Head of caudate nucleus (tissue), 42 donors: ENCODE data around the gene TFAP2E.

Source experiments
- DNase-seq, 42 donors: peaks; one replicate each; pipeline versions ENCODE4 v3.0.0 to v3.0.0-alpha.2; 2020 to 2021; ENCODE audit warnings: mixed read lengths in 7 of 42
- intact Hi-C: fragments of 100-400 bp; cut with DNase I; formaldehyde crosslinking; loops from one replicate; pipeline ENCODE4 v1.15.0; 2022

Gene TFAP2E

GRCh38 chr1:35619237-35620121 is 46.4 kb downstream of the TFAP2E start:
- intact Hi-C loops: no loop called here

GRCh38 chr1:35622510-35623178 is 49.5 kb downstream of the TFAP2E start:
- DNase-seq: no peak
- intact Hi-C loops: no loop called here

More at GRCh38 chr1:35619237-35620121, 46.4 kb downstream of the TFAP2E start:
- no peak for DNase-seq

GRCh38 chr1:35623832-35624231 is 50.7 kb downstream of the TFAP2E start:
- intact Hi-C loops: no loop called here
- DNase-seq: no peak

DNA sequence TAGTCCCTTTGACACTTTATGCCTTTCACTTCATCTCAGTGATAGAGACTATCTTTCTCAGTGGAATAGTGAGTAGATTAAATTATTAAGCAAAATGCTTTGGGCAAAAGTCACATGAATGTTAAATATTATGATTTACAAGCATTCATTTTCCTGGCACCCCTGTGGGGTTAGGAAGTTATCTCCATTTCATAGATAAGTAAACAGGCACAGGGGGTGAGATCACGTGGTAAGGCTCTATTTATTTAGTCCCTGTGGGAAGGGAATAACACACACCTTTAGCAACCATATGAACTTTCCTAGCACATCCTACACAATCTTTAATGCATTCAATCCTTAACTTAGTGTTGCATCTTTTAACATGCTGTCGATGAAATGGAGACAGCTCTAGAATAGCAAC is 55.9 kb downstream of the TFAP2E start:
- intact Hi-C loops: no loop called here
- DNase-seq: no peak

GRCh38 chr1:35631396-35631795 is 58.3 kb downstream of the TFAP2E start:
- intact Hi-C loops: no loop called here
- DNase-seq: no peak

- intact Hi-C loops: no loop called here
- DNase-seq: no peak
Observed at GRCh38 chr1:35633547-35633946, 60.4 kb downstream of the TFAP2E start.

- no peak for DNase-seq
- intact Hi-C loops: no loop called here
Observed at GRCh38 chr1:35637401-35637809, 64.3 kb downstream of the TFAP2E start.

DNA sequence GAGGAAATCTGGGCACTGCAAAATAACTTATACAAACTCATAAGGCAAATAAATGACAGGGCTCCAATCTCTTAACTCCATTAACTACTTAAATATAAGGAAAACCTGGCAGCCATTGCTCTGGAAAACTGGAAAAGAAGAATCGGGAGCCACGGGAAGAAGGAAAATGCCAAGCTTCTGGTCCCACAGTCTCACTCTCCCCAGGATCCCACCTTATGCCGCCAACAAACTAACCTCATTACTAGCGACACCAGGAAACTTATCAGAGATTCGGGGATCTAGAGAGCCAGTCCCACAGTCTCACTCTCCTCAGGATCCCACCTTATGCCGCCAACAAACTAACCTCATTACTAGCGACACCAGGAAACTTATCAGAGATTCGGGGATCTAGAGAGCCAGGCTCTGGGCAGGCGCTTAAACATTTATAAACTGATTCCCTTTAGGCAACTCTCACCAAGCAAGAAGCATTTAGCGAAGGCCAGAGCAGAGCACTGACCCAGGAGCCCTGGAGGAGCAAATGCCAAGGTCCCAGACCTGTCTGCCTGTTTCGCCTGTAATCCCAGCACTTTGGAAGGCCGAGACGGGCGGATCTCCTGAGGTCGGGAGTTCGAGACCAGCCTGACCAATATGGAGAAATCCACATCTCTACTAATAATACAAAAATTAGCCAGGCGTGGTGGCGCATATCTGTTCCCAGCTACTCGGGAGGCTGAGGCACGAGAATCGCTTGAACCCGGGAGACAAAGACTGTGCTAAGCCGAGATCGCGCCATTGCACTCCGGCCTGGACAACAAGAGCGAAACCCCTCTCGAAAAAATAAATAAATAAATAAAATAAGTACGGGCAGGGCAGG is 67.5 kb downstream of the TFAP2E start:
- peak in 5 of 42 donors; percentile 4 to 30 (median 9) for DNase-seq
- intact Hi-C loops: loop anchor here (10.0 kb wide), 1 partner anchor 74 kb away; the partner anchor contains the start of gene C1orf216

- intact Hi-C loops: loop anchor here (10.0 kb wide), 1 partner anchor 73 kb away; the partner anchor contains the start of gene C1orf216
- DNase-seq: peak; percentile 88 to 98 (median 95)
Observed at GRCh38 chr1:35641233-35641866, 68.2 kb downstream of the TFAP2E start, which contains the start of gene PSMB2. Gene PSMB2, minus strand, starts transcription at chr1:35641526. Its CDS starts 94 bp downstream, at chr1:35641432.

DNA sequence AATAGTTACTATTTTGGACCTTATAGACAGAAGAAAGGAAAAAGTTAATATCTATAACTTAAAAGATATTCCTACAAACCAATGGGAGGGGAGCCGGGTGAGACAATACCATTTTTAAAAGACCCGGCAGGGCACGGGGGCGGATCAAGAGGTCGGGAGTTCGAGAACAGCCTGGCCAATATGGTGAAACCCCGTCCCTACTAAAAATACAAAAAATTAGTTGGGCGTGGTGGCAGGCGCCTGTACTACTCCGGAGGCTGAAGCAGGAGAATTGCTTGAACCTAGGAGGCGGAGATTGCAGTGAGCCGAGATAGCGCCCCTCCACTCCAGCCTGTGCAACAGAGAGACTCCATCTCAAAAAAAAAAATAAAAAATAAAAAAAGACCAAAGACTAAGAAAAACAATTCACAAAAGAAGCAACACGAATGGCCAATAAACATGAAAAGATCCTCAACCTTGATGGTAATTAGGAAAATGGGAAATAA is 69.4 kb downstream of the TFAP2E start:
- DNase-seq: peak in 11 of 42 donors; percentile 2 to 43 (median 14)
- intact Hi-C loops: loop anchor here (10.0 kb wide), 1 partner anchor 72 kb away; the partner anchor contains the start of gene C1orf216

DNA sequence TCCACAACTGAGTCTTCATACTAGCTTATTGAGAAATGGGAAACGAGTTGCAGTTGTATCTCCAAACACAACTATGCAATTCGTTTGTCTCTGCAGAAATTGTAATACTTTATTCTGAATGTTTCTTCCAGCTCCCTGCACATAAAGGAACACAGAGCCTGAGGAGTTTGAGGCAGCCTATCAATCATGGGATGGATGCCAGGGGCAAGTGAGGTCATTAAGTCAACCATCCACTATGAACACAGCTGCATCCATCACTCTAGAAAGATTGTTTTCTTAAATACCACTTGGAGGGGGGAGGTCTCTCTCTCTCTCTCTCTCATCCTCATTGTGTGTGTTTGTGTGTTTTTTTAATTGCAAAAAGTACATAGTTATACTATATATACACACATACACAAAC is 71.1 kb downstream of the TFAP2E start:
- intact Hi-C loops: loop anchor here (10.0 kb wide), 1 partner anchor 71 kb away; the partner anchor contains the start of gene C1orf216
- no peak for DNase-seq
